ENCODE results near the gene PGBD1. TPM values are rescaled to one million over a fixed set of nuclear protein-coding genes. Genes with fewer than 3 reads are reported as not detected.

PGBD1 gene
- total and polyA plus RNA-seq, 2 donors (not counting 3 experiments of a cell fraction or from before 2014, with no cell fraction given), result 4.2 to 9.6 TPM

DNA sequence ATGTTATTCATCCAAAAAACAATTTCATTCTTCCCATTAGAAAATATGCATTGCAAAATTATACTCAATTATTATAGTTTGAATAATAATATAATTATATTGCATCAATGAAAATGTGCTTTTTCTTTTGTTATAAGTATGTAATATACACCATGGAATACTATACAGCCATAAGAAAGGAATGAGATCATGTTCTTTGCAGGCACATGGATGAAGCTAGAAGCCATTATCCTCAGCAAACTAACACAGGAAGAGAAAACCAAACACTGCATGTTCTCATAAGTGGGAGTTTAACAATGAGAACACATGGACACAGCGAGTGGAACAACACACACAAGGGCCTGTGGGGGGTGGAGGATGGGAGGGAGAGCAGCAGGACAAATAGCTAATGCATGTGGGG lies 24.3 kb upstream of the PGBD1 start:
- dilution Hi-C loops (cut with MboI; ENCODE audit: extremely low pct_ligation_motif_present, low sequenced_read_pairs), result no loop called here
- intact Hi-C loops (cut with micrococcal nuclease), result no loop called here
- CTCF ChIA-PET, result no interaction called here

More for the DNA sequence above, 24.3 kb upstream of the PGBD1 start:
- Histone ChIP-seq H3K4me1 (ENCODE audit: control insufficient read depth, extremely low read depth, insufficient read depth, low read length) (peaks cover 10% of the 10 kb centered on the region), H2AFZ (ENCODE audit: low read depth, low read length) (no peak overlapping the region), H3K4me2 (ENCODE audit: insufficient read depth, low read length) (no peak overlapping the region), H3K27ac (ENCODE audit: insufficient read depth, low read depth, low read length) (no peak overlapping the region), H3K36me3 (ENCODE audit: control insufficient read depth in 2 of 2, extremely low read depth in 1 of 2, insufficient read depth in 2 of 2, low read length in 2 of 2) (no peaks in the 10 kb centered on the region), H4K20me1 (replicated peaks; ENCODE audit: control insufficient read depth, extremely low read depth, insufficient read depth, low read length) (no peaks in the 10 kb centered on the region), H3K9me1 (replicated peaks; ENCODE audit: control insufficient read depth, extremely low read depth, insufficient read depth, low read length) (no peaks in the 10 kb centered on the region), H3K27me3 (ENCODE audit: control insufficient read depth in 2 of 2, insufficient read depth in 2 of 2, low read length in 2 of 2) (peaks cover 3 to 8% of the 10 kb centered on the region in 2 experiments), H3K9ac (replicated peaks; ENCODE audit: extremely low read depth, insufficient read depth, low read length) (no peak overlapping the region), H3K9me3 (replicated peaks; ENCODE audit: control insufficient read depth, insufficient read depth, low read length) (no peaks in the 10 kb centered on the region), H3K79me2 (ENCODE audit: control insufficient read depth, insufficient read depth, low read length) (no peaks in the 10 kb centered on the region), H3K4me3 (replicated peaks in 1 of 3; ENCODE audit: insufficient read depth in 1 of 3, low read depth in 1 of 3, low read length in 3 of 3) (no peak overlapping the region)
- no TSS peak for BruUV-seq (replicated peaks)
- TF ChIP-seq MAX (IDR thresholded peaks at IDR 0.05; ENCODE audit: insufficient read depth, insufficient read length), result no peak
- TF ChIP-seq, protein P1, sequence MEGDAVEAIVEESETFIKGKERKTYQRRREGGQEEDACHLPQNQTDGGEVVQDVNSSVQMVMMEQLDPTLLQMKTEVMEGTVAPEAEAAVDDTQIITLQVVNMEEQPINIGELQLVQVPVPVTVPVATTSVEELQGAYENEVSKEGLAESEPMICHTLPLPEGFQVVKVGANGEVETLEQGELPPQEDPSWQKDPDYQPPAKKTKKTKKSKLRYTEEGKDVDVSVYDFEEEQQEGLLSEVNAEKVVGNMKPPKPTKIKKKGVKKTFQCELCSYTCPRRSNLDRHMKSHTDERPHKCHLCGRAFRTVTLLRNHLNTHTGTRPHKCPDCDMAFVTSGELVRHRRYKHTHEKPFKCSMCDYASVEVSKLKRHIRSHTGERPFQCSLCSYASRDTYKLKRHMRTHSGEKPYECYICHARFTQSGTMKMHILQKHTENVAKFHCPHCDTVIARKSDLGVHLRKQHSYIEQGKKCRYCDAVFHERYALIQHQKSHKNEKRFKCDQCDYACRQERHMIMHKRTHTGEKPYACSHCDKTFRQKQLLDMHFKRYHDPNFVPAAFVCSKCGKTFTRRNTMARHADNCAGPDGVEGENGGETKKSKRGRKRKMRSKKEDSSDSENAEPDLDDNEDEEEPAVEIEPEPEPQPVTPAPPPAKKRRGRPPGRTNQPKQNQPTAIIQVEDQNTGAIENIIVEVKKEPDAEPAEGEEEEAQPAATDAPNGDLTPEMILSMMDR (IDR thresholded peaks at IDR 0.05; ENCODE audit: extremely low read depth in 1 of 2, insufficient read depth in 1 of 2, low read depth in 1 of 2, low read length in 2 of 2), result no peak
- no peak for TF ChIP-seq FOS (IDR thresholded peaks at IDR 0.05; ENCODE audit: borderline replicate concordance, insufficient read depth, low read length)
- TF ChIP-seq EZH2 (IDR thresholded peaks at IDR 0.05; ENCODE audit: borderline replicate concordance, low read depth, low read length, severe bottlenecking), result no peak
- TF ChIP-seq MYC (IDR thresholded peaks at IDR 0.05; ENCODE audit: low read depth, low read length), result no peak
- TF ChIP-seq GATA2 (IDR thresholded peaks at IDR 0.05; ENCODE audit: insufficient read depth, insufficient read length, low read depth, low read length), result no peak
- TF ChIP-seq POLR2A (IDR thresholded peaks at IDR 0.05; ENCODE audit: low read depth, low read length), result no peak
- TF ChIP-seq JUN (IDR thresholded peaks at IDR 0.05; ENCODE audit: borderline replicate concordance, insufficient read depth, insufficient read length, low read depth), result no peak
- TF ChIP-seq POLR2AphosphoS5 (IDR thresholded peaks at IDR 0.05; ENCODE audit: insufficient read depth, low read depth, low read length), result no peak
- no peak for FAIRE-seq
- POLR2A ChIA-PET, result no interaction called here
- DNase-seq (ENCODE audit: low read depth, low spot score), result no peak
